GM23338 (cell line): ENCODE data around the gene RYR2. TPM values are rescaled to one million over a fixed set of nuclear protein-coding genes. Genes with fewer than 3 reads are reported as not detected.

Experiments
- ATAC-seq: fragments of 200-7000 bp; cut with Tn5 transposase; 3 replicates; pipeline ENCODE4 v1.9.1; 2020
- DNase-seq: peaks from one replicate; pipeline ENCODE4 v3.0.0-alpha.2; 2015; ENCODE audit warnings: low spot score
- H2AFZ ChIP-seq: fragments of 200-600 bp; sonication (generic); 2 replicates; pipeline ENCODE4 v1.8.0; 2016; ENCODE audit warnings: antibody characterized with exemption, mild to moderate bottlenecking, moderate library complexity
- H3F3A ChIP-seq: fragments of 200-600 bp; sonication (generic); replicated peaks from 2 replicates; pipeline ENCODE4 v1.8.0; 2017; ENCODE audit warnings: antibody characterized with exemption, mixed run types, low read depth
- H3K27ac ChIP-seq: fragments of 200-600 bp; sonication (generic); 2 replicates; pipeline ENCODE4 v1.6.1; 2016; ENCODE audit warnings: low read depth
- H3K27me3 ChIP-seq: fragments of 200-600 bp; sonication (generic); 2 replicates; pipeline ENCODE4 v1.8.0; 2016; ENCODE audit warnings: mild to moderate bottlenecking, mixed run types, moderate library complexity; ENCODE audit not compliant: insufficient read depth
- H3K36me3 ChIP-seq: fragments of 200-600 bp; sonication (generic); 2 replicates; pipeline ENCODE4 v1.8.0; 2016; ENCODE audit warnings: mild to moderate bottlenecking; ENCODE audit not compliant: insufficient read depth
- H3K4me1 ChIP-seq: fragments of 200-600 bp; sonication (generic); 2 replicates; pipeline ENCODE4 v1.8.0; 2016; ENCODE audit warnings: mild to moderate bottlenecking, moderate library complexity; ENCODE audit not compliant: insufficient read depth
- H3K4me2 ChIP-seq: fragments of 200-600 bp; sonication (generic); 2 replicates; pipeline ENCODE4 v1.7.1; 2017; ENCODE audit warnings: mixed run types
- H3K4me3 ChIP-seq: fragments of 200-600 bp; sonication (generic); 2 replicates; pipeline ENCODE4 v1.6.1; 2016; ENCODE audit warnings: mixed run types
- H3K79me2 ChIP-seq: fragments of 200-600 bp; sonication (generic); replicated peaks from 2 replicates; pipeline ENCODE4 v1.8.0; 2017; ENCODE audit warnings: mild to moderate bottlenecking; ENCODE audit not compliant: insufficient read depth
- H3K9me2 ChIP-seq: fragments of 200-600 bp; sonication (generic); 2 replicates; pipeline ENCODE4 v1.8.0; 2017; ENCODE audit not compliant: insufficient read depth
- H4K20me1 ChIP-seq: fragments of 200-600 bp; sonication (generic); replicated peaks from 2 replicates; pipeline ENCODE4 v1.8.0; 2017; ENCODE audit warnings: mild to moderate bottlenecking; ENCODE audit not compliant: insufficient read depth
- H3K27ac Mint-ChIP-seq: 2 replicates; pipeline ENCODE4 v1.8.0; 2020; ENCODE audit warnings: inconsistent platforms, mild to moderate bottlenecking, moderate library complexity, mixed read lengths
- H3K27me3 Mint-ChIP-seq: 3 replicates; pipeline ENCODE4 v1.8.0; 2022; ENCODE audit warnings: low read depth, mild to moderate bottlenecking, moderate library complexity, mixed read lengths, inconsistent platforms; ENCODE audit not compliant: insufficient read depth, poor library complexity
- H3K36me3 Mint-ChIP-seq: 3 replicates; pipeline ENCODE4 v1.8.0; 2021; ENCODE audit warnings: low read depth, mild to moderate bottlenecking, inconsistent platforms, moderate library complexity, mixed read lengths
- H3K4me1 Mint-ChIP-seq: 3 replicates; pipeline ENCODE4 v1.8.0; 2020; ENCODE audit warnings: mild to moderate bottlenecking, inconsistent platforms, mixed read lengths
- H3K4me3 Mint-ChIP-seq: 3 replicates; pipeline ENCODE4 v1.8.0; 2021; ENCODE audit warnings: moderate library complexity, mild to moderate bottlenecking, inconsistent platforms, mixed read lengths
- H3K9me3 Mint-ChIP-seq: 3 replicates; pipeline ENCODE4 v1.8.0; 2020; ENCODE audit warnings: moderate library complexity, mild to moderate bottlenecking, inconsistent platforms, mixed read lengths
- ZNF462 ChIP-seq: fragments of 250-450 bp; sonication (Bioruptor Pico); IDR thresholded peaks from 2 replicates; pipeline ENCODE4 v1.5.0; 2020; ENCODE audit warnings: mild to moderate bottlenecking, moderate library complexity
- polyA plus RNA-seq: library from polyadenylated mRNA; unstranded; fragments of >200 nt; fragmentation: Nextera tagmentation; extraction: Ambion mirVana; gene quantifications from 2 replicates; pipeline ENCODE4 v1.2.1, GENCODE V29; 2016
- total RNA-seq: library from RNA; depleted of rRNA; stranded (reverse); fragments of >200 nt; shearing (Covaris generic); gene quantifications from 2 replicates; pipeline ENCODE4 v1.2.3, GENCODE V29; 2014

The RYR2 gene
- total and polyA plus RNA-seq, 2 experiments from 2014 or later = 8.9 to 10.0 TPM

DNA sequence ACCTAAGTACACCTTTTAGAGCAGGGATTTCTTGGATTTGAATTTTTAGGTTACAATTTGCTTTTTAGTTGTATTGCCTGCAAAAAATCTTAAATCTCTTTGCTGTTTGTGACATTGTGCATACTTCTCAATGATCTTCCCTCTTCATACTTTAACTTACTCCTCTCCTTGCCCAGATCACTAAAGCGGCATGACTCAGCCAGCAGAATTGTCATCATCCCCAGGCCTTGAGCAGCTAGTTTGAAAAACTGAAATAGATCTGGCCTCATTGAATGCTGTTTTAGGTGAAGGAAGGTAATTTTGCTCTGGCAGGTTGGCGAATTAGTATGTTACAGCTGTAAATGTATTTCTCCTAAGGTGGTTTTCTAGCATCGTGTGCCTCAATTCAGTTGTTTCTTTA lies 145.9 kb downstream of the RYR2 start:
- H3K27ac ChIP-seq = 0 out of 2 replicates have a peak overlapping the region, but pooled peaks have one; percentile 53
- Mint-ChIP-seq H3K27ac (peak overlapping the region; percentile 38), H3K36me3 (no peaks in the 10 kb centered on the region)

More for the DNA sequence above, 145.9 kb downstream of the RYR2 start:
- no peak for DNase-seq
- TF ChIP-seq ZNF462 = no peak
- H3K9me3 Mint-ChIP-seq = no peaks in the 10 kb centered on the region
- H3K4me1 Mint-ChIP-seq = peaks cover 29% of the 10 kb centered on the region
- H3K27me3 Mint-ChIP-seq = no peaks in the 10 kb centered on the region
- no peaks in the 10 kb centered on the region for H3F3A ChIP-seq
- H3K36me3 ChIP-seq = no peaks in the 10 kb centered on the region
- no peak overlapping the region for H3K4me3 Mint-ChIP-seq
- H4K20me1 ChIP-seq = no peaks in the 10 kb centered on the region
- no peaks in the 10 kb centered on the region for H3K9me2 ChIP-seq
- H3K79me2 ChIP-seq = peaks cover 47% of the 10 kb centered on the region
- no peak overlapping the region for H3K4me2 ChIP-seq
- ATAC-seq = no peak
- H3K27me3 ChIP-seq = no peaks in the 10 kb centered on the region
- no peak overlapping the region for H2AFZ ChIP-seq
- no peak overlapping the region for H3K4me3 ChIP-seq
- peaks cover 30% of the 10 kb centered on the region for H3K4me1 ChIP-seq
